Parathyroid adenoma (tissue), 2 donors: Measurements from ENCODE around the gene CHN1.

Source experiments
- H2AFZ ChIP-seq: fragments of 300-600 bp; sonication (generic); one replicate; pipeline ENCODE4 v1.7.0; 2017; ENCODE audit warnings: antibody characterized with exemption, mild to moderate bottlenecking
- H3K27ac ChIP-seq: fragments of 300-600 bp; sonication (generic); one replicate; pipeline ENCODE4 v1.7.0; 2017
- H3K27me3 ChIP-seq: fragments of 300-600 bp; sonication (generic); one replicate; pipeline ENCODE4 v1.7.0; 2017; ENCODE audit warnings: low read length; ENCODE audit not compliant: control insufficient read depth, insufficient read depth
- H3K36me3 ChIP-seq: fragments of 300-600 bp; sonication (generic); one replicate; pipeline ENCODE4 v1.7.0; 2017; ENCODE audit warnings: low read length; ENCODE audit not compliant: control insufficient read depth, insufficient read depth
- H3K4me1 ChIP-seq: fragments of 300-600 bp; sonication (generic); one replicate; pipeline ENCODE4 v1.7.0; 2017; ENCODE audit warnings: control low read depth
- H3K4me2 ChIP-seq: fragments of 300-600 bp; sonication (generic); one replicate; pipeline ENCODE4 v1.7.0; 2017; ENCODE audit warnings: low read length
- H3K4me3 ChIP-seq: fragments of 300-600 bp; sonication (generic); one replicate; pipeline ENCODE4 v1.7.0; 2017; ENCODE audit warnings: low read depth, low read length
- H3K79me2 ChIP-seq: fragments of 300-600 bp; sonication (generic); one replicate; pipeline ENCODE4 v1.7.0; 2017; ENCODE audit warnings: control low read depth
- H3K9ac ChIP-seq: fragments of 300-600 bp; sonication (generic); one replicate; pipeline ENCODE4 v1.7.0; 2017; ENCODE audit warnings: mild to moderate bottlenecking
- H3K9me3 ChIP-seq: fragments of 300-600 bp; sonication (generic); one replicate; pipeline ENCODE4 v1.7.0; 2017; ENCODE audit warnings: low read length; ENCODE audit not compliant: control insufficient read depth
- CTCF ChIP-seq: fragments of 300-600 bp; sonication (generic); IDR thresholded peaks from one replicate; pipeline ENCODE4 v1.7.0; 2017; ENCODE audit warnings: antibody characterized with exemption, mild to moderate bottlenecking
- donor health status: primary hyperparathyroidism.

CHN1 gene

GRCh38 chr2:174919947-174920595 is 85.1 kb downstream of the CHN1 start:
- no peak for TF ChIP-seq CTCF
- H3K4me3 ChIP-seq, result no peak overlapping the region

DNA sequence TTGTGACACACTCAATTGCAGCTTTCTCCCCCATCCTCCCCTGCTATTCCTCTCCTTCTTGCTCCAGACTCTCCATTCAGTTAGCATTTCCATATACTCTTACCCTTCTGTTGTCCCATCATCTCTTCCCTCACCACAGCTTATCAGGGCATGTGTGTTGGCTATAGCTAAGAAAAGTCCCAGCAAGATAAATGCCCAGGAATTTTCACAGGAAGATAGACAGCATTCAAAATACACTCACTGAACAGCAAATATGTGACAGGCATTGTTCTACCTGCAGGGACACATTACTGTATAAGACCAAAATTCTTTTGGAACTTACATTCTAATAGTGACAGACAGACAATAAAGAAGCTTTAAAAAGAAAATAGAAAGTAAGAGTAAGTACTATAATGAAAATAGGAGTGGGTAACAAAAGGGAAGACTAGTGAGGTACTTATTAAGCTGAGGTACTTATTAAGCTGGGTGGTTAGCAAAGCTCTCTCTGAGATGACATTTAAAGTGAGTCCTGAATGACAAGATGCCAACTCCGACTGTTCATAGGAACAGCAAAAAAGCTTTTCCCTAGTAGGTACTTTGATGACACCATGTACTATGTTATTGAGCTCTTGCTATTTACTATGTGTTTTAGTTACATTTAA is 86.2 kb downstream of the CHN1 start:
- Histone ChIP-seq H2AFZ (no peak overlapping the region), H3K4me1 (no peaks in the 10 kb centered on the region), H3K9me3 (no peaks in the 10 kb centered on the region), H3K9ac (no peak overlapping the region), H3K27me3 (no peaks in the 10 kb centered on the region), H3K4me3 (no peak overlapping the region), H3K79me2 (no peaks in the 10 kb centered on the region), H3K4me2 (no peak overlapping the region), H3K27ac (no peak overlapping the region), H3K36me3 (no peaks in the 10 kb centered on the region)
- no peak for TF ChIP-seq CTCF

More at GRCh38 chr2:174919947-174920595, 85.1 kb downstream of the CHN1 start:
- H3K4me1 ChIP-seq, result peaks cover 1% of the 10 kb centered on the region
- no peaks in the 10 kb centered on the region for H3K79me2 ChIP-seq
- H3K27me3 ChIP-seq, result no peaks in the 10 kb centered on the region
- H3K36me3 ChIP-seq, result no peaks in the 10 kb centered on the region
- H3K9me3 ChIP-seq, result no peaks in the 10 kb centered on the region
- no peak overlapping the region for H3K9ac ChIP-seq
- no peak overlapping the region for H3K27ac ChIP-seq
- no peak overlapping the region for H2AFZ ChIP-seq
- no peak overlapping the region for H3K4me2 ChIP-seq

GRCh38 chr2:174916270-174916930 is 88.8 kb downstream of the CHN1 start:
- Histone ChIP-seq H3K36me3 (no peaks in the 10 kb centered on the region), H3K4me3 (no peak overlapping the region), H3K9ac (no peak overlapping the region), H3K4me1 (no peaks in the 10 kb centered on the region), H3K27ac (no peak overlapping the region), H3K79me2 (no peaks in the 10 kb centered on the region), H2AFZ (no peak overlapping the region), H3K4me2 (no peak overlapping the region), H3K27me3 (no peaks in the 10 kb centered on the region), H3K9me3 (no peaks in the 10 kb centered on the region)
- TF ChIP-seq CTCF, result no peak

GRCh38 chr2:174914853-174915760 is 90.1 kb downstream of the CHN1 start:
- no peak overlapping the region for H2AFZ ChIP-seq
- H3K36me3 ChIP-seq, result no peaks in the 10 kb centered on the region
- no peaks in the 10 kb centered on the region for H3K27me3 ChIP-seq
- no peak overlapping the region for H3K4me3 ChIP-seq
- no peaks in the 10 kb centered on the region for H3K4me1 ChIP-seq
- H3K27ac ChIP-seq, result no peak overlapping the region
- no peaks in the 10 kb centered on the region for H3K79me2 ChIP-seq
- no peaks in the 10 kb centered on the region for H3K9me3 ChIP-seq
- TF ChIP-seq CTCF, result no peak
- no peak overlapping the region for H3K9ac ChIP-seq
- no peak overlapping the region for H3K4me2 ChIP-seq
